HPDE6-E6E7 (cell line): Measurements from ENCODE around the gene STX7.

Experiments
- DNase-seq: peaks from one replicate; pipeline ENCODE4 v3.0.0; 2011; ENCODE audit warnings: missing footprints; ENCODE audit errors: extremely low spot score

The STX7 gene

GRCh38 chr6:132476688-132477087 lies 36.2 kb downstream of the STX7 start:
- no peak for DNase-seq

- DNase-seq, result no peak
These were observed 37.0 kb downstream of the STX7 start for GRCh38 chr6:132475925-132476324.

- DNase-seq, result no peak
These were observed 41.1 kb downstream of the STX7 start for GRCh38 chr6:132471787-132472186.

- no peak for DNase-seq
These were observed 46.0 kb downstream of the STX7 start for GRCh38 chr6:132466952-132467351.

- no peak for DNase-seq
These were observed 47.1 kb downstream of the STX7 start for GRCh38 chr6:132465530-132466485.

- no peak for DNase-seq
These were observed 48.2 kb downstream of the STX7 start for GRCh38 chr6:132464538-132465256.

- DNase-seq, result no peak
These were observed 51.0 kb downstream of the STX7 start for GRCh38 chr6:132461958-132462357.

GRCh38 chr6:132459605-132459952 lies 53.3 kb downstream of the STX7 start:
- no peak for DNase-seq

- DNase-seq, result no peak
These were observed 53.9 kb downstream of the STX7 start for GRCh38 chr6:132458887-132459604.

- no peak for DNase-seq
These were observed 56.2 kb downstream of the STX7 start for GRCh38 chr6:132456700-132457143.

GRCh38 chr6:132446855-132447241 lies 66.1 kb downstream of the STX7 start:
- no peak for DNase-seq

GRCh38 chr6:132446141-132446854 lies 66.6 kb downstream of the STX7 start:
- DNase-seq, result no peak

- DNase-seq, result peak; percentile 36
These were observed 67.5 kb downstream of the STX7 start for GRCh38 chr6:132445201-132445951.

GRCh38 chr6:132443206-132443605 lies 69.7 kb downstream of the STX7 start:
- no peak for DNase-seq

- no peak for DNase-seq
These were observed 82.8 kb downstream of the STX7 start for GRCh38 chr6:132430110-132430509.

- DNase-seq, result no peak
These were observed 87.7 kb downstream of the STX7 start for GRCh38 chr6:132425176-132425575.

- DNase-seq, result no peak
These were observed 89.1 kb downstream of the STX7 start for GRCh38 chr6:132423839-132424238.

GRCh38 chr6:132418235-132418965 lies 94.5 kb downstream of the STX7 start:
- DNase-seq, result no peak

GRCh38 chr6:132414761-132415160 lies 98.2 kb downstream of the STX7 start:
- no peak for DNase-seq

- DNase-seq, result no peak
These were observed 98.6 kb downstream of the STX7 start for GRCh38 chr6:132414322-132414721.
